Thoracic aorta (tissue), 2 donors: ENCODE data around the gene C11orf91. TPM values are rescaled to one million over a fixed set of nuclear protein-coding genes. Genes with fewer than 3 reads are reported as not detected.
"Not testable (repeated sequence)": the region's sequence is repeated elsewhere in the genome, so short reads cannot be mapped to it uniquely, and the experiment has no call there.

Source experiments
- ATAC-seq: fragments of 150-250 bp; one replicate; pipeline ENCODE4 v1.8.0; 2017; ENCODE audit warnings: low read depth; ENCODE audit not compliant: insufficient number of reproducible peaks, low FRiP score
- DNase-seq: peaks from one replicate; pipeline ENCODE4 v3.0.0-alpha.2; 2020; ENCODE audit warnings: low spot score
- H3K27ac ChIP-seq, 2 donors: fragments of 200-600 bp; sonication (generic); 1 replicate in 1 of 2; 2 replicates in 1 of 2; pipeline ENCODE4 v1.5.1; 2016; ENCODE audit warnings: mild to moderate bottlenecking in 2 of 2, moderate library complexity in 2 of 2
- H3K27me3 ChIP-seq: fragments of 200-600 bp; sonication (generic); replicated peaks from 2 replicates; pipeline ENCODE4 v1.6.0; 2016; ENCODE audit warnings: mild to moderate bottlenecking; ENCODE audit not compliant: insufficient read depth
- H3K36me3 ChIP-seq: fragments of 200-600 bp; sonication (generic); one replicate; pipeline ENCODE4 v1.5.1; 2016
- H3K4me1 ChIP-seq, 2 donors: fragments of 200-600 bp; sonication (generic); 1 replicate in 1 of 2; 2 replicates in 1 of 2; pipeline versions ENCODE4 v1.5.1 to v1.6.0; 2016; ENCODE audit warnings: low read depth in 2 of 2, mild to moderate bottlenecking in 1 of 2; ENCODE audit not compliant: control insufficient read depth in 1 of 2
- H3K4me3 ChIP-seq: fragments of 200-600 bp; sonication (generic); 2 replicates; pipeline ENCODE4 v1.5.1; 2016; ENCODE audit warnings: mild to moderate bottlenecking
- H3K9me3 ChIP-seq: fragments of 200-600 bp; sonication (generic); 2 replicates; pipeline ENCODE4 v1.5.1; 2016
- total RNA-seq, 2 donors: library from RNA; depleted of rRNA; stranded (reverse); fragments of >200 nt; gene quantifications; one replicate each; pipeline versions ENCODE4 v1.1.0 to v1.2.3, GENCODE V29; 2016
- TF ChIP-seq, protein P1 (sequence below): fragments of 200-600 bp; sonication (generic); IDR thresholded peaks from one replicate; pipeline ENCODE4 v1.5.1; 2019; ENCODE audit warnings: antibody characterized with exemption

The C11orf91 gene
- total RNA-seq, 2 donors from 2014 or later = not detected

DNA sequence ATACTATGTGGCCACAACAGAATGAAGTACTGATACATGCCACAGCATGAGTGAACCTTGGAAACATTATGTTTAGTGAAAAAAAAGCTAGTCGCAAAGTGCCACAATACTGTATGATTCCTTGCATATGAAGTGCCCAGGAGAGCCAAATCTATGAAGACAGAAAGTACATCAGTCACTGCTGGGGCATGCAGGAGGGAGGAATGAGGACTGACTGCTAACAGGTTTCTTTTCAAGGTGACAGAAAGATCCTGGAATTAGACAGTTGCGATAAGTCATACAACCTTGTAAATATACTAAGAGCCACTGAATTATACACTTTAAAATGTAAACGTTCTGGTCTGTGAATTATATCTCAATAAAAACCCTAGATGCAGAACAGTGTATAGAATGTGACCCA, 11.8 kb upstream of the C11orf91 start:
- Histone ChIP-seq H3K27ac (no peak overlapping the region), H3K4me1 (no peaks in the 10 kb centered on the region), H3K27me3 (no peaks in the 10 kb centered on the region), H3K9me3 (no peaks in the 10 kb centered on the region), H3K36me3 (peaks cover 36% of the 10 kb centered on the region), H3K4me3 (no peak overlapping the region)
- TF ChIP-seq, protein P1, sequence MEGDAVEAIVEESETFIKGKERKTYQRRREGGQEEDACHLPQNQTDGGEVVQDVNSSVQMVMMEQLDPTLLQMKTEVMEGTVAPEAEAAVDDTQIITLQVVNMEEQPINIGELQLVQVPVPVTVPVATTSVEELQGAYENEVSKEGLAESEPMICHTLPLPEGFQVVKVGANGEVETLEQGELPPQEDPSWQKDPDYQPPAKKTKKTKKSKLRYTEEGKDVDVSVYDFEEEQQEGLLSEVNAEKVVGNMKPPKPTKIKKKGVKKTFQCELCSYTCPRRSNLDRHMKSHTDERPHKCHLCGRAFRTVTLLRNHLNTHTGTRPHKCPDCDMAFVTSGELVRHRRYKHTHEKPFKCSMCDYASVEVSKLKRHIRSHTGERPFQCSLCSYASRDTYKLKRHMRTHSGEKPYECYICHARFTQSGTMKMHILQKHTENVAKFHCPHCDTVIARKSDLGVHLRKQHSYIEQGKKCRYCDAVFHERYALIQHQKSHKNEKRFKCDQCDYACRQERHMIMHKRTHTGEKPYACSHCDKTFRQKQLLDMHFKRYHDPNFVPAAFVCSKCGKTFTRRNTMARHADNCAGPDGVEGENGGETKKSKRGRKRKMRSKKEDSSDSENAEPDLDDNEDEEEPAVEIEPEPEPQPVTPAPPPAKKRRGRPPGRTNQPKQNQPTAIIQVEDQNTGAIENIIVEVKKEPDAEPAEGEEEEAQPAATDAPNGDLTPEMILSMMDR = no peak
- no peak for DNase-seq
- no peak for ATAC-seq

- ATAC-seq = no peak
- Histone ChIP-seq H3K4me3 (no peak overlapping the region), H3K36me3 (peaks cover 40% of the 10 kb centered on the region), H3K27ac (no peak overlapping the region), H3K27me3 (no peaks in the 10 kb centered on the region), H3K4me1 (no peaks in the 10 kb centered on the region), H3K9me3 (no peaks in the 10 kb centered on the region)
- DNase-seq = no peak
- TF ChIP-seq, protein P1 = no peak
Measured at GRCh38 chr11:33709466-33709865, 8.8 kb upstream of the C11orf91 start.

GRCh38 chr11:33708985-33709384, 8.4 kb upstream of the C11orf91 start:
- H3K27ac ChIP-seq = no peak overlapping the region
- DNase-seq (no peak), ATAC-seq (no peak)
- TF ChIP-seq, protein P1 = no peak
- H3K27me3 ChIP-seq = no peaks in the 10 kb centered on the region
- H3K36me3 ChIP-seq = peaks cover 36% of the 10 kb centered on the region
- no peak overlapping the region for H3K4me3 ChIP-seq
- H3K9me3 ChIP-seq = no peaks in the 10 kb centered on the region
- H3K4me1 ChIP-seq = peaks cover 2 to 4% of the 10 kb centered on the region in 2 donors

GRCh38 chr11:33707831-33708230, 7.2 kb upstream of the C11orf91 start:
- Histone ChIP-seq H3K4me1 (peaks cover 7 to 11% of the 10 kb centered on the region in 2 donors), H3K36me3 (peaks cover 29% of the 10 kb centered on the region)
- not testable (repeated sequence) for H3K27ac ChIP-seq

GRCh38 chr11:33706966-33707365, 6.3 kb upstream of the C11orf91 start:
- no peak overlapping the region for H3K4me3 ChIP-seq
- TF ChIP-seq, protein P1 = no peak
- H3K27ac ChIP-seq = no peak overlapping the region
- no peaks in the 10 kb centered on the region for H3K27me3 ChIP-seq
- peaks cover 7 to 13% of the 10 kb centered on the region in 2 donors for H3K4me1 ChIP-seq
- ATAC-seq (no peak), DNase-seq (no peak)
- peaks cover 29% of the 10 kb centered on the region for H3K36me3 ChIP-seq
- no peaks in the 10 kb centered on the region for H3K9me3 ChIP-seq

More at GRCh38 chr11:33707831-33708230, 7.2 kb upstream of the C11orf91 start:
- not testable (repeated sequence) for H3K27me3 ChIP-seq, DNase-seq, H3K9me3 ChIP-seq, H3K4me3 ChIP-seq, ATAC-seq

DNA sequence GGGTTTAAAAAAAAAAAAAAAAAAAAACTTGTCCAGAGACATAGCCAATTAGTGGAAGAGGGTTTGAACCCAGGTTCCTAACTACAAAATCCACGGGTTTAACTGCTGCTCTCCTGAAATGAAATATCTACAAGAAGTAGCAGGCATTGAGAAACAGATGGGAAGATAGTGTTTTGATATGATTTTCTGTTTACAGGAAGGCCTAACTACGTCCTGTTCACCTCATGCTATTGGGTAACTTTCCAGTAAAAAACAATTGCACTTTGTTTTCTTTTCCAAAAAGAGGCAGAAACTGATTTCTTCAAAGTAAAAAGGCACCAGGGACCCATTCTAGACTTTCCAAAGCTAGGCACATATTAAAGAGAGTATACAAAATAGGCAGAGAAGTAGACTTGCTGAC, 5.9 kb upstream of the C11orf91 start:
- H3K27ac ChIP-seq = no peak overlapping the region
- TF ChIP-seq, protein P1 = no peak
- peaks cover 29% of the 10 kb centered on the region for H3K36me3 ChIP-seq
- no peaks in the 10 kb centered on the region for H3K27me3 ChIP-seq
- ATAC-seq = no peak
- no peak for DNase-seq
- H3K4me1 ChIP-seq = peaks cover 9 to 17% of the 10 kb centered on the region in 2 donors
- no peaks in the 10 kb centered on the region for H3K9me3 ChIP-seq
- no peak overlapping the region for H3K4me3 ChIP-seq
